ENCODE data around the gene MCRS1.

GRCh38 chr12:49560695-49561094 is 7.2 kb downstream of the MCRS1 start:
- TF ChIP-seq POLR2AphosphoS5 (IDR thresholded peaks at IDR 0.05) (no peak), CTCF (IDR thresholded peaks at IDR 0.05) (no peak), EP300 (IDR thresholded peaks at IDR 0.05) (no peak), POLR2A (IDR thresholded peaks at IDR 0.05) (no peak)

Data from gastroesophageal sphincter (tissue), 3 donors.